VCaP (cell line): ENCODE measurements around the gene ERC2.

Experiments
- H3K27ac ChIP-seq: fragments of 450-650 bp; 2 replicates; pipeline ENCODE4 v1.5.1; 2017
- TF ChIP-seq, protein P1 (sequence below): fragments of 450-650 bp; conservative IDR thresholded peaks from 2 replicates; pipeline ENCODE4 v1.5.1; 2017; ENCODE audit warnings: mild to moderate bottlenecking, moderate library complexity

The ERC2 gene

DNA sequence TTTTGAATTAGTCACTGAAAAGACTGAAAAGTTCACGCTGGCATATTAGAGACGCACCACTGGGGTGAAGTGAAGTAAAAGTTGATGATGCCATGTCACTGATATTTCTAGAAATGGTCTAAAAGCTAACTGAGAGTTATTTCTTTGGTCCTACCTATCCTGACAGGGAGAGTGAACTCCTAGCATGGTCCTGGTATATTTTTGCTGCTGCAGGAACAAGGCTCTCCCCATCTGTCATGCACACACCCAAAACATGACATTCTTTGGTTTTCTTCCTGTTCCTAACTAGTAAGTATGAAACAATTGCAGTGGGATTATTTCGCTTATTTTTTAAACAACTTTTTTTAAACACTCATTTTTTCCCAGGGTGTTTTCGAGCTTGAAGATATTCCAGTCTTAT lies 466.7 kb downstream of the ERC2 start:
- no peak overlapping the region for H3K27ac ChIP-seq
- TF ChIP-seq, protein P1, sequence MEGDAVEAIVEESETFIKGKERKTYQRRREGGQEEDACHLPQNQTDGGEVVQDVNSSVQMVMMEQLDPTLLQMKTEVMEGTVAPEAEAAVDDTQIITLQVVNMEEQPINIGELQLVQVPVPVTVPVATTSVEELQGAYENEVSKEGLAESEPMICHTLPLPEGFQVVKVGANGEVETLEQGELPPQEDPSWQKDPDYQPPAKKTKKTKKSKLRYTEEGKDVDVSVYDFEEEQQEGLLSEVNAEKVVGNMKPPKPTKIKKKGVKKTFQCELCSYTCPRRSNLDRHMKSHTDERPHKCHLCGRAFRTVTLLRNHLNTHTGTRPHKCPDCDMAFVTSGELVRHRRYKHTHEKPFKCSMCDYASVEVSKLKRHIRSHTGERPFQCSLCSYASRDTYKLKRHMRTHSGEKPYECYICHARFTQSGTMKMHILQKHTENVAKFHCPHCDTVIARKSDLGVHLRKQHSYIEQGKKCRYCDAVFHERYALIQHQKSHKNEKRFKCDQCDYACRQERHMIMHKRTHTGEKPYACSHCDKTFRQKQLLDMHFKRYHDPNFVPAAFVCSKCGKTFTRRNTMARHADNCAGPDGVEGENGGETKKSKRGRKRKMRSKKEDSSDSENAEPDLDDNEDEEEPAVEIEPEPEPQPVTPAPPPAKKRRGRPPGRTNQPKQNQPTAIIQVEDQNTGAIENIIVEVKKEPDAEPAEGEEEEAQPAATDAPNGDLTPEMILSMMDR = no peak

DNA sequence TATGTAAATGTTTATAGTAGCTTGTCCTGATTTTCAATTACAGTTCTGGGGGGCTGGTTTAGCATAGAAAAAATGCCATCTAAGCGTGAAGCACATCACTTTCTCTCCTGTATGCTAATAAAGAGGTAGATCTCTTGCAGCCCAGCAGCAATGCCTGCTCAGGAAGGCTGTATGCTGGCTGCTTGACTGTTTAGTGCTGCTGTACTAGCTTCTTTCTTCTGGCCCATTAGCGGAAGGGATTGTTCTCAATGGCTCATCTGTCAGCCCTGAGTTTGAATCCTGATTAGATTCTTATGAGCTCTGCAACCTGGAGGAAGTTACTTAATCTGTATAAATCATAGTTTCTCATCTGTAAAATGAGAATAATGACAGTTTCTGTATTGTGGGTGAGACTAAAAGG lies 478.9 kb downstream of the ERC2 start:
- TF ChIP-seq, protein P1 = no peak
- H3K27ac ChIP-seq = no peak overlapping the region

DNA sequence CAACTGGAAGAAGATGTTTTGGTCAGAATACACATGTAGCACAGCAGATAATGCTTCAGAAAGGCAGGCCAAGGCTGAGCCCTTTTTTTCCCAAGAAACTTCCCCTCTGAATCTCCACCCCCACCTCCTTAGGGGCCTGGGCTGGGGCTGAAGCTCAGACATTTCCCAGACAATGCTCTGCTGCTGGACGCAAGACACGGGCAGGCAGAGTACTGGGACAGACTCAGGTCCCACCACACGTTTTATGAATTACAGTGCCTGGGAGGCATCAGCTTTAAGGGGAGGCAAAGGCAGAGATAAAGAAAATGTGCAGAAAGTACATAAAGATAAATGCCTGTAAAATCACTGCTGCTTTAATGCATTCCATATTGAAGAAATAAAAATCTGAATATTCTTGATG lies 479.4 kb downstream of the ERC2 start:
- H3K27ac ChIP-seq = no peak overlapping the region
- TF ChIP-seq, protein P1 = no peak

DNA sequence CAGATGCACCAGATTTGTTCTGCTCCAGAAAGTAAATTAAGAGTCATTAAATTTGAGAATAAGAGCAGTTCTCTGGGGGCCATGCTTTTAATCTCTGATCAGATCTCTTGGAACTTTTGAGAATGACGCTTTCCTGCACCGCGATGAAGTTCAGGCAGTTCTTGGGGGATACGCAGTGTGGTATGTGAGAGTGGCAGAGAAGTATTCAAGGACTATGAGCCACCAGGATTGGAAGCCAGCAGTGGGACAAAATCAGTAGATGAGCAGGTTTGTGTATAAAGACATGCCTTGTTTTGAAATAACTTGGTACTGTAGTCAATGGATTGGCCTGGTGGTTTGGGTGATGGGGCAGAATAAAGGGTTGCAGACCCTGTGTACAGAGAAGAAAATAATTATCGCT lies 483.6 kb downstream of the ERC2 start:
- H3K27ac ChIP-seq = no peak overlapping the region
- TF ChIP-seq, protein P1 = no peak

DNA sequence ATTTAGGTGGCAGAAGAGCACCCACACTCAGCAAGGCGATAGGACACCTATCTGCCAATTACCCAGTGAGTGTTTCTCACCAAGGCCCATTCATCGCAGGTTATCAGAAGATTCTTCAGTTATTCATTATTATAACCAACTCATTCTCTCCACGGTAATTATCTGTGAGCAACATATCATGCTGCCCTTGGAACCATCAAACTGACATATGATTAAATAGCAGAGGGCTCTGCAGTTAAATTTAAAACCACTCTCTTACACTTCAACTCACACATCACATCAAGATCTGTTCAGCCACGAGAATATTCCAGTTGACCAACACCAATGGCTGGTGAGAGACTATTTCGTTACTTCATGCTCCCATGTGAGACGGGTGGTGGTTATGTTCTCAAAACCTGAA lies 489.3 kb downstream of the ERC2 start:
- no peak overlapping the region for H3K27ac ChIP-seq
- TF ChIP-seq, protein P1 = no peak

DNA sequence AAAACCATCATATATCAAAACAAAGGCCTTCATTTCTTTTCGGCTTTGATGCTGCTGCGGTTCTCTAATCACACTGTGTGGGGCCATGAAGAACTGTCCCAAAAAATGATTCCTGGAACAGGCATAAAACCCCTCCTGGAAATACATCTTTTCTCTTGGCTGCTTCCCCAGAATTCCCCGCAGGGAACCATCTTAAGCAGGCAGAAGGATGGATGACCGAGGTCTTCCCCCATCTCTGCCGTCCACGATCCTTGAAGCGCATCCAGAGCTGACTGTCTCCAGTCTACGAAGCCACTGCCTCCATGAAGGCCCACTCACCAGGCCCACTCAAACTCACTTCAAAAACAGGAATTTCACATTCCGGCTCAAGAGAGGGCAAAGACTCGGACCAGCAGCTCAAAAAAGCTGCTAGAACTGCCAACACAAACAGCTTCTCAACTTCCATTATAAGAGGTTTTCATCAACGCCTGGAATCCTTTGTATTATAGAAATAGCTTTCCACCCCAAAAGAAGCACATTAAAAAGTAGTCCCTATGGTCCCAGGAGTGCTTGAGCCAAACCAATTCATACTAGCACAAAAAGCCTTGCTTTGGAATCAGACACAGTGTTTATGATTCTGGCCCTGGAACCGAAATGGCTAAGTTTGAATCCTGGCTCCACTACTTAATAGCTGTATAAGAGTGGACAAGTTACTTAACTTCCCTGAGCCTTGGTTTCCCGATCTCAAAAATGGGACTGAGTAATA lies 493.7 kb downstream of the ERC2 start:
- TF ChIP-seq, protein P1 = no peak
- no peak overlapping the region for H3K27ac ChIP-seq

DNA sequence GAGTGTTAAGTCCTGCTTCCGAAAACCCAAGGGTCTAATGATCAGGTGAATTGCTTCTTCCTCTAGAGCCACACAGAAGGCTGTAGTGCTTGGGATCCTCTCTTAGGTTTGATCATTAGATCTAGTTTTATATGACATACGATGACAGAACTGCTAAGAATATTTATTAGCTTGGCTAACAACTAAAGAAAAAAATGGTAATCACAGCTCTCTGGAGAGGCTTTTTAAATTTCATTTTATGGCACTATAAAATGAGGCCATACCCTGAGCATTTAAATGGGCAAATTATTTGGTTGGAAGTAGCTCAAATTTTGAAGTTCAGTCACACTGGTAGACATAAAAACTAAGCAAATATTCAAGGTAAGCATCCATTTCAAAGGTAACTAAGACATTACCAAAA lies 498.6 kb downstream of the ERC2 start:
- TF ChIP-seq, protein P1 = no peak
- no peak overlapping the region for H3K27ac ChIP-seq
